ENCODE results near the gene IL17REL. TPM values are rescaled to one million over a fixed set of nuclear protein-coding genes. Genes with fewer than 3 reads are reported as not detected.
A peak's percentile ranks its signal among the peaks of the same experiment; 100 is the strongest.

The IL17REL gene
- polyA plus RNA-seq (2011; rRNA removed) (not detected in 2 replicates), polyA minus RNA-seq (2011; rRNA and poly(A)+ RNA removed) (not detected in 2 replicates)

DNA sequence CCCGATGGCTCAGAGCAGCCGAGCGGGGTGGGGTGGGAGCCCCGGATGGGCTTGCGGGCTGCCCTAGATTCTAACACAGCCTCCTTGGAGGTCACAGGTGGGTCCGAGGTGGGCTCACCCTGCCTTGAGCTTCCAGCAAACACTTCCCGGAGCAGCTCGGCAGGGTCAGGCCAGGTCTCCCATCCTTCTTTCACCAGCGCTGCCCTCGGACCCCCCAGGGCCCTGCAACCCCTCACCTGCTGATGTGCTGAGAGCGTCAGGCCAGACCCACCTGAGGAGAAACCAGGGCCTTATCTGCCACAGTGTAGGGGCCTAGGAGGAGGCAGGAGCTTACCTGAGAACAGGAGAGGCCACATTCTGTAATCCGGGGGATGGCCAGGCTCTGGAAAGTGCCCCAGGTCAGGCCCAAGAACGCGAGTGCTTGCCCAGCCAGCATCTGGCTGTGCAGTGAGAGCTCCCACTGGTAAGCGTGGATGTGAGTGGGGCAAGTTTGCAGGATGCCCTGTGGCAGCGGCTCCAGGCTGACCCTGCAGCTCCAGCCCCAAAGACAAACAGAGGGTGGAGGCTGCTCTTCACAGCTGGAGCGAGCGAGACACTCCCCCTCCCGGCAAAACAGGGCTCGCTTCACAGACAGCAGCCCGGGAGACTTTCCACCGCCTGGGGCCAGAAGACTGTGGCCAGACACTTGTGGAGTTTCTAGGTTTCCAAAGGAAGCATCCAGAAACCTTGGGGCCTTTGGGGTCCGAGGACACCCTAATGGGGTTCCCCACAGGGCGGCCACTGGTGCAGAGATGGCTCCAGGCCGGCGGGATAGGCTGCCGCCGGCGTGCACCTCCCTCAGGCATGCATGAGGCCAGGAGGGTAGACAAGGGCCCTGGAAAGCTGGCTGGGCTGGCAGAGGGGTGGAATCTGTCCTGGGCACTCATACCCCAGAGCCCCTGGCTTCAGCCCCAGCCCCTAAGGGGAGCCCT is at the start of gene IL17REL:
Gene IL17REL, minus strand, starts transcription at position 555 of the 971 bp plus-strand sequence. Its CDS starts 119 bp downstream, at position 436.
- no peak for DNase-seq (ENCODE audit: low read depth)
- no peaks in the 10 kb centered on the region for H3K36me3 ChIP-seq (ENCODE audit: control insufficient read depth, insufficient read depth, low read length)
- no peak within 1 kb of the TSS for H3K4me3 ChIP-seq (ENCODE audit: low read depth, low read length)
- CTCF ChIA-PET, result interaction anchor here (1.0 to 1.7 kb wide), 5 partner anchors 11 to 82 kb away, joined by 3 to 13 read pairs (median 3); no protein-coding TSS in a partner anchor
- POLR2A ChIA-PET, result no interaction called here
- H3K27me3 ChIP-seq (ENCODE audit: control insufficient read depth, insufficient read depth, low read length), result peaks cover 36% of the 10 kb centered on the region
- TF ChIP-seq CTCF (IDR thresholded peaks at IDR 0.05; ENCODE audit: insufficient read depth, low read depth, low read length), result peak; percentile 33

GRCh38 chr22:50061824-50062355 is 49.3 kb upstream of the IL17REL start:
- H3K36me3 ChIP-seq (ENCODE audit: control insufficient read depth, insufficient read depth, low read length), result no peaks in the 10 kb centered on the region
- H3K4me3 ChIP-seq (ENCODE audit: low read depth, low read length), result no peak overlapping the region
- CTCF ChIA-PET, result no interaction called here
- peaks cover 7% of the 10 kb centered on the region for H3K27me3 ChIP-seq (ENCODE audit: control insufficient read depth, insufficient read depth, low read length)
- DNase-seq (ENCODE audit: low read depth), result no peak
- POLR2A ChIA-PET, result no interaction called here
- TF ChIP-seq CTCF (IDR thresholded peaks at IDR 0.05; ENCODE audit: insufficient read depth, low read depth, low read length), result no peak

- ChIA-PET POLR2A (no interaction called here), CTCF (no interaction called here)
- no peak overlapping the region for H3K4me3 ChIP-seq (ENCODE audit: low read depth, low read length)
- no peak for DNase-seq (ENCODE audit: low read depth)
- no peak for TF ChIP-seq CTCF (IDR thresholded peaks at IDR 0.05; ENCODE audit: insufficient read depth, low read depth, low read length)
- H3K36me3 ChIP-seq (ENCODE audit: control insufficient read depth, insufficient read depth, low read length), result no peaks in the 10 kb centered on the region
- peaks cover 7% of the 10 kb centered on the region for H3K27me3 ChIP-seq (ENCODE audit: control insufficient read depth, insufficient read depth, low read length)
Observed at GRCh38 chr22:50061141-50061823, 48.7 kb upstream of the IL17REL start.

DNA sequence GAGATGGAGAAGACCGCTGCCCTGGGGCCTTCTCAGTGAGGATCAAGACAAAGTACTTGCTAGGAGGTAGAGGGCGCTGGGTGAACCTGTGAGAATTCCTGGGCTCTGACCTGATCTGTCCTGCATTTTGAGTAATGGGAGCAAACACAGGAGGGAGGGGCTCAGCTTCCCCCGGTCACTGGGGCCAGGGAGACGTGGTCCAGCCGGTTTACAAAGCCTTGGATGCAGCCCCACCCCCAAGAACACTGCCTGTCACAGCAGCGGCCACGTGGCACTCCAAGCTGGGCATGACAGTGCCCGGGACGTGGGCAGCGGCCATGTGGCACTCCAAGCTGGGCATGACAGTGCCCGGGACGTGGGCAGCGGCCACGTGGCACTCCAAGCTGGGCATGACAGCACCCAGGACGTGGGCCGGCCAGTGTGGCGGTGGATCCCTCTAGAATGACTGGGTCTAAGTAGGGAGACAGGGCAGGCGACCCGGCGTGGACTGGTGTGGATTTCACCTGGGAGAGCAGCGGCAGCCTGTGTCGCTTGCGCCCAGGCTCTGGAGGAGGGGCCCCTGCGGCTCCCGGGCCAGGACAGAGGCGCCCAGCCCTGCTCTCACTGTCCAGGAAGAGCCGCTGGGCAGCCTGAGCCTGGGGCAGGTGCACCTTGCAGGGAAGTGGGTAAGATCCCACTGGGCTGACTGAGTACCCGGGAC is 48.0 kb upstream of the IL17REL start:
- Histone ChIP-seq H3K4me3 (ENCODE audit: low read depth, low read length) (no peak overlapping the region), H3K27me3 (ENCODE audit: control insufficient read depth, insufficient read depth, low read length) (peaks cover 7% of the 10 kb centered on the region), H3K36me3 (ENCODE audit: control insufficient read depth, insufficient read depth, low read length) (no peaks in the 10 kb centered on the region)
- POLR2A ChIA-PET, result no interaction called here
- no peak for TF ChIP-seq CTCF (IDR thresholded peaks at IDR 0.05; ENCODE audit: insufficient read depth, low read depth, low read length)
- DNase-seq (ENCODE audit: low read depth), result no peak
- CTCF ChIA-PET, result no interaction called here
